22Rv1 (cell line): ENCODE data around the gene DOCK10.

Source experiments
- ZFX ChIP-seq: fragments of 450-650 bp; IDR thresholded peaks from 2 replicates; pipeline ENCODE4 v1.6.1; 2017; ENCODE audit warnings: antibody characterized with exemption, borderline replicate concordance
- TF ChIP-seq, protein P1 (sequence below): fragments of 450-650 bp; IDR thresholded peaks from 2 replicates; pipeline ENCODE4 v1.5.1; 2017; ENCODE audit warnings: mild to moderate bottlenecking

DNA sequence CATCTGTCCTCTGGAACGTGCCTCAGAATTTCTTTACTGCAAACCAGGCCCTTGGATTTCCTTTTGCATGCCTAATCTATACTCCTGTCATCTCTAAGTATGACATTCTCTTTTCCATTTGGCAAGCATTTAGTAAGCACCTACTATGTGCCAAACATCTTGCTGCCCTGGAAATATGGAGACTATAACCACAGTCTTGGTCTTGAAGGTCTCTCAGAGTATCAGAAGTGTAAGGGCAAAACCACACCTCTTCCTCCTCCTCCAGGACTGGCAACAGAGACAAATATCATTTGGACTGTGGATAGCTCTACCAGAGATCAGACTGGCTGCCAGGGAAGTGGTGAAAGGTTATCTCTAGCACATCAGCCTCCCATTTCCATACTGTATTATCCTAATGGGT lies 11.4 kb downstream of the DOCK10 start:
- TF ChIP-seq, protein P1, sequence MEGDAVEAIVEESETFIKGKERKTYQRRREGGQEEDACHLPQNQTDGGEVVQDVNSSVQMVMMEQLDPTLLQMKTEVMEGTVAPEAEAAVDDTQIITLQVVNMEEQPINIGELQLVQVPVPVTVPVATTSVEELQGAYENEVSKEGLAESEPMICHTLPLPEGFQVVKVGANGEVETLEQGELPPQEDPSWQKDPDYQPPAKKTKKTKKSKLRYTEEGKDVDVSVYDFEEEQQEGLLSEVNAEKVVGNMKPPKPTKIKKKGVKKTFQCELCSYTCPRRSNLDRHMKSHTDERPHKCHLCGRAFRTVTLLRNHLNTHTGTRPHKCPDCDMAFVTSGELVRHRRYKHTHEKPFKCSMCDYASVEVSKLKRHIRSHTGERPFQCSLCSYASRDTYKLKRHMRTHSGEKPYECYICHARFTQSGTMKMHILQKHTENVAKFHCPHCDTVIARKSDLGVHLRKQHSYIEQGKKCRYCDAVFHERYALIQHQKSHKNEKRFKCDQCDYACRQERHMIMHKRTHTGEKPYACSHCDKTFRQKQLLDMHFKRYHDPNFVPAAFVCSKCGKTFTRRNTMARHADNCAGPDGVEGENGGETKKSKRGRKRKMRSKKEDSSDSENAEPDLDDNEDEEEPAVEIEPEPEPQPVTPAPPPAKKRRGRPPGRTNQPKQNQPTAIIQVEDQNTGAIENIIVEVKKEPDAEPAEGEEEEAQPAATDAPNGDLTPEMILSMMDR, result no peak
- TF ChIP-seq ZFX, result no peak
